ENCODE data around the gene KRT3. TPM values are rescaled to one million over a fixed set of nuclear protein-coding genes. Genes with fewer than 3 reads are reported as not detected.
"Not testable (repeated sequence)": the region's sequence is repeated elsewhere in the genome, so short reads cannot be mapped to it uniquely, and the experiment has no call there.

KRT3 gene
- total RNA-seq, 2 experiments from 2014 or later: not detected

DNA sequence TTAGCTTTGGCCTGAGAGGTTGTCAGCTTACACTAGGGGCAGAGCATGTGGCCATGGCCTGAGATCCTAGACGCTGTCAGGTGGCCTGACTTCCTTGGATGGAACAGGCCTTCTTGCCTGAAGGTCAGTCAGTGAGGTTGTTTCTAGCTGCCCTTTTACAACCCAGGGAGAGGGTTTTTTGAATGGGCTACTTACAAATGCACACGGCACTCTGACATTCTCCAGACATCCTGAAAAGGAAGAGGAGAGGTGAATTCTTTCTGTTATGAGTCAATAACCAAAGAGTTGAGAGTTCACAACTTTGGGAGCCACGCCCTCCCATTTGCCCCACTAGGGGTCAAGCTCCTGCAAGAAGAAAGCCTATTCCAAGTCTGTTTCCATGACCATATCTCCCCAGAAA is 26.6 kb downstream of the KRT3 start:
- ATAC-seq (no peak), DNase-seq (no peak)
- Mint-ChIP-seq H3K4me1 (ENCODE audit: low read depth) (no peaks in the 10 kb centered on the region), H3K27ac (no peak overlapping the region), H3K4me3 (no peak overlapping the region), H3K36me3 (ENCODE audit: low read depth) (no peaks in the 10 kb centered on the region), H3K9me3 (ENCODE audit: insufficient read depth) (no peaks in the 10 kb centered on the region), H3K27me3 (ENCODE audit: low read depth) (peaks cover 30% of the 10 kb centered on the region)
- ChIA-PET CTCF (no interaction called here), POLR2A (no interaction called here)

GRCh38 chr12:52768479-52769200 is 27.3 kb downstream of the KRT3 start:
- ATAC-seq: no peak

DNA sequence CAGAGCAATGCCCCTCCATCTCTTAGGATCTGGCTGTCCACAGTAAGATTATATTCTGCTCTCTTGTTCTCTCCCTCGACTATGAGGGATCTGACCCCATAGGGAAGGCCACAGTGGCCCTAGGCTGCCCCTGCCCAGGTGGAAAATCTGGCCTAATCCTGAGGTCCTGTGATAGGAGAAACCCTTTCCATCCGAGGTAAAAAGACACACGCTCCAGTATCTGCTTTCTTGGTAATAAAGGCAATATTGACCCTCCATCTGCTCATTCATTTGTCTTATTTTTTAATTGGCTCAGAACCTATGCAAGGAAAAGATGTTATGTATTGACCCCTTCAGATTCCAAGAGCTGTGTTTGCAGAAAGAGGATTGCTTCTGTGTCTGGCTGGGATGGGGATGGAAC is 28.5 kb downstream of the KRT3 start:
- ATAC-seq: no peak
- CTCF ChIA-PET: no interaction called here
- H3K27ac Mint-ChIP-seq: no peak overlapping the region
- no peak for DNase-seq
- peaks cover 3% of the 10 kb centered on the region for H3K9me3 Mint-ChIP-seq (ENCODE audit: insufficient read depth)
- POLR2A ChIA-PET: no interaction called here
- no peaks in the 10 kb centered on the region for H3K36me3 Mint-ChIP-seq (ENCODE audit: low read depth)
- H3K4me3 Mint-ChIP-seq: no peak overlapping the region
- no peaks in the 10 kb centered on the region for H3K4me1 Mint-ChIP-seq (ENCODE audit: low read depth)
- peaks cover 20% of the 10 kb centered on the region for H3K27me3 Mint-ChIP-seq (ENCODE audit: low read depth)

More at GRCh38 chr12:52768479-52769200, 27.3 kb downstream of the KRT3 start:
- no peak overlapping the region for H3K27ac Mint-ChIP-seq
- H3K27me3 Mint-ChIP-seq (ENCODE audit: low read depth): peaks cover 30% of the 10 kb centered on the region
- no peak for DNase-seq
- H3K9me3 Mint-ChIP-seq (ENCODE audit: insufficient read depth): no peaks in the 10 kb centered on the region
- H3K36me3 Mint-ChIP-seq (ENCODE audit: low read depth): no peaks in the 10 kb centered on the region
- ChIA-PET CTCF (no interaction called here), POLR2A (no interaction called here)
- H3K4me1 Mint-ChIP-seq (ENCODE audit: low read depth): no peaks in the 10 kb centered on the region
- H3K4me3 Mint-ChIP-seq: no peak overlapping the region

GRCh38 chr12:52767020-52767379 is 28.9 kb downstream of the KRT3 start:
- POLR2A ChIA-PET: no interaction called here

GRCh38 chr12:52766351-52767019 is 29.4 kb downstream of the KRT3 start:
- ChIA-PET CTCF (no interaction called here), POLR2A (no interaction called here)
- Mint-ChIP-seq H3K36me3 (ENCODE audit: low read depth) (no peaks in the 10 kb centered on the region), H3K9me3 (ENCODE audit: insufficient read depth) (peaks cover 5% of the 10 kb centered on the region), H3K4me1 (ENCODE audit: low read depth) (no peaks in the 10 kb centered on the region), H3K27ac (no peak overlapping the region), H3K27me3 (ENCODE audit: low read depth) (peaks cover 20% of the 10 kb centered on the region), H3K4me3 (no peak overlapping the region)
- ATAC-seq (no peak), DNase-seq (no peak)

More at GRCh38 chr12:52767020-52767379, 28.9 kb downstream of the KRT3 start:
- CTCF ChIA-PET: no interaction called here
- DNase-seq (no peak), ATAC-seq (no peak)
- no peaks in the 10 kb centered on the region for H3K36me3 Mint-ChIP-seq (ENCODE audit: low read depth)
- H3K4me1 Mint-ChIP-seq (ENCODE audit: low read depth): no peaks in the 10 kb centered on the region
- no peak overlapping the region for H3K27ac Mint-ChIP-seq
- peaks cover 20% of the 10 kb centered on the region for H3K27me3 Mint-ChIP-seq (ENCODE audit: low read depth)
- H3K9me3 Mint-ChIP-seq (ENCODE audit: insufficient read depth): peaks cover 5% of the 10 kb centered on the region
- no peak overlapping the region for H3K4me3 Mint-ChIP-seq

- Mint-ChIP-seq H3K4me1 (ENCODE audit: low read depth) (no peaks in the 10 kb centered on the region), H3K27ac (no peak overlapping the region), H3K9me3 (ENCODE audit: insufficient read depth) (peaks cover 5% of the 10 kb centered on the region), H3K27me3 (ENCODE audit: low read depth) (peaks cover 15% of the 10 kb centered on the region), H3K36me3 (ENCODE audit: low read depth) (no peaks in the 10 kb centered on the region), H3K4me3 (no peak overlapping the region)
- no peak for DNase-seq
- ChIA-PET CTCF (no interaction called here), POLR2A (no interaction called here)
- ATAC-seq: no peak
These were observed 30.2 kb downstream of the KRT3 start for GRCh38 chr12:52765702-52766101.

GRCh38 chr12:52763991-52764390 is 31.9 kb downstream of the KRT3 start:
- H3K36me3 Mint-ChIP-seq (ENCODE audit: low read depth): no peaks in the 10 kb centered on the region
- CTCF ChIA-PET: interaction anchor here (0.9 to 1.4 kb wide), 3 partner anchors 116 to 381 kb away, joined by 3 to 4 read pairs (median 3); no protein-coding TSS in a partner anchor
- POLR2A ChIA-PET: no interaction called here
- H3K4me3 Mint-ChIP-seq: no peak overlapping the region
- peaks cover 16% of the 10 kb centered on the region for H3K27me3 Mint-ChIP-seq (ENCODE audit: low read depth)
- no peak for ATAC-seq
- H3K27ac Mint-ChIP-seq: no peak overlapping the region
- no peaks in the 10 kb centered on the region for H3K4me1 Mint-ChIP-seq (ENCODE audit: low read depth)
- peaks cover 5% of the 10 kb centered on the region for H3K9me3 Mint-ChIP-seq (ENCODE audit: insufficient read depth)
- no peak for DNase-seq

DNA sequence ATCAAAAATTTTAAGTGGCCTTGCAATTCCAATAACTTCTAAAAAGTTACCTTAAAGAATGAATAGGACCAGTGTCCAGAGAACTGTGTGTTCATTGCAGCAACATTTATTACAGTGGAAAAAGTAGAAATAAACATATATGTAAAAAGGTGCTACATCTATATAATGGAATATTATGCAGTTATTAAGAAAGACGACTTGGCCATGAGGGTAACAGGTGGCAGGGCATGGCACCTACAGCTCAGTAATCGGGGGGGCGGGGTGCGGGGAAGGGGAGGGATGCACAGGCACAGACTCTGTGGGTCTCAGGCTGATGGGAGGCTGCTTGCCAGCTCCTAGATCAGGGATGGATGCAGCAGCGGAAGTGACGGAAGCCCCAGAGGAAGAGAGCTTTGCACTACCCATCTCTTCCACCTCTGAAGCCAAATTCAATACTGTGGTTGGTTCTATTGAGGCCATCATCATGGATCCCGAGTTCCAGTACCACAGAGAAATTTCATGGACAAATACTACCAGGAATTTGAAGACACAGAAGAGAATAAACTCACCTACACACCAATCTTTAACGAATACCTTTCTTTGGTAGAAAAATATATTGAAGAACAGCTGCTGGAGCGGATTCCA is 32.8 kb downstream of the KRT3 start:
- ATAC-seq: no peak
- ChIA-PET CTCF (no interaction called here), POLR2A (no interaction called here)
- Mint-ChIP-seq H3K27me3 (ENCODE audit: low read depth) (peaks cover 19% of the 10 kb centered on the region), H3K27ac (no peak overlapping the region), H3K9me3 (ENCODE audit: insufficient read depth) (peaks cover 5% of the 10 kb centered on the region), H3K36me3 (ENCODE audit: low read depth) (no peaks in the 10 kb centered on the region), H3K4me3 (no peak overlapping the region), H3K4me1 (ENCODE audit: low read depth) (no peaks in the 10 kb centered on the region)
- no peak for DNase-seq

DNA sequence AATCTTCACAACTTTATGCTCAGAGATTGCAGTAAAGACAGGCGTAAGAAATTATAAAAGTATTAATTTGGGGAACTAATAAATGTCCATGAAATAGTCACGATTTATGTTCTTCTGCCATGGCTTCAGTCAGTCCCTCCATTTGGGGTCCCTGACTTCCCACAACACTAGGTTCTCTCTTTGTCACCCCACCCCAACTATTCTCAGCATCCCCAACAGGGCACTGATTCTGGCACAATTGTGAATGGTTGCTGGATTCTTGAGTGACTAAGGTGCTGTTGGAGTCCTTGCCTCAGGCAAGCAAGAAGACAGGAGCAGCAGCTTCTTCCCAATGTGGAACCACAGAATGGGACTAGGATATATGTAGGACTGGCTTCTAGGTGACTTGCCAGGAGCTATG is 34.1 kb downstream of the KRT3 start:
- no peak for ATAC-seq
- no peak overlapping the region for H3K4me3 Mint-ChIP-seq
- H3K4me1 Mint-ChIP-seq (ENCODE audit: low read depth): no peaks in the 10 kb centered on the region
- no peak overlapping the region for H3K27ac Mint-ChIP-seq
- CTCF ChIA-PET: no interaction called here
- peaks cover 17% of the 10 kb centered on the region for H3K27me3 Mint-ChIP-seq (ENCODE audit: low read depth)
- POLR2A ChIA-PET: no interaction called here
- H3K36me3 Mint-ChIP-seq (ENCODE audit: low read depth): no peaks in the 10 kb centered on the region
- DNase-seq: no peak
- peaks cover 5% of the 10 kb centered on the region for H3K9me3 Mint-ChIP-seq (ENCODE audit: insufficient read depth)

DNA sequence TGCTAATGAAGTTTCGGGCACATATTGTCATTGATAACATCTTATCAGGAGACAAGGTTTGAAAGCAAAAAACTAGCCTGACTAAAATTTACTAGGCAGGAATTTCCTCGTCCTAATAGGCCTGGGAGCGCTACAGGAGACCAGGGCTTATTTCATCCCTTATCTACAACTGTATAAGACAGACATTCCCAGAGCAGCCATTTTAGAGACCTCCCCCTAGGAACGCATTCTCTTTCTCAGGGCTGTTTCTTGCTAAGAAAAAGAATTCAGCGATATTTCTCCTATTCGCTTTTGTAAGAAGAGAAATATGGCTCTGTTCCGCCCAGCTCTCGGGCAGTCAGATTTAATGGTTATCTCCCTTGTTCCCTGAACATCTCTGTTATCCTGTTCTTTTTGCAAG is 34.7 kb downstream of the KRT3 start:
- DNase-seq; ATAC-seq; H3K4me1 Mint-ChIP-seq (ENCODE audit: low read depth); CTCF ChIA-PET; H3K36me3 Mint-ChIP-seq (ENCODE audit: low read depth); H3K9me3 Mint-ChIP-seq (ENCODE audit: insufficient read depth); POLR2A ChIA-PET; H3K4me3 Mint-ChIP-seq; H3K27ac Mint-ChIP-seq: not testable (repeated sequence)
- peaks cover 15% of the 10 kb centered on the region for H3K27me3 Mint-ChIP-seq (ENCODE audit: low read depth)

DNA sequence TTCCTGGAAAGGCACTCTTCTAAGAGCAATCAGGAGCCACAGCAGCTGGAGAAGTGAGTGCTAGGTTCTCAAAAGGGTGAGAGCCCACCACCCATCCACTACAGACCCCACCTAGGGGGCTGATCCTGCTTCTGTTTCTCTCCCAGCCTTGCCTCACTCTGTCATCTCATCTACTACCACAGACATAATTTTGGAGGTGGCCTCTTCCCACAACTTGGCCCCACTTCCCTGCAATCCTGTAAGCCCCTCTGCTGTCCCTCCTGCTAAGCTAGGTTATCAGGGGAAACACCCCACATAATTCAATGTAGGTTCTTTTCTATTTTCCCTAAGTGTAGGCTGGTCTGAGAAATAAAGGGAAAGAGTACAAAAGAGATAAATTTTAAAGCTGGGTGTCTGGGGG is 35.3 kb downstream of the KRT3 start:
- ATAC-seq: no peak
- H3K36me3 Mint-ChIP-seq (ENCODE audit: low read depth): no peaks in the 10 kb centered on the region
- no peak overlapping the region for H3K4me3 Mint-ChIP-seq
- POLR2A ChIA-PET: no interaction called here
- no peak for DNase-seq
- H3K27ac Mint-ChIP-seq: no peak overlapping the region
- peaks cover 11% of the 10 kb centered on the region for H3K27me3 Mint-ChIP-seq (ENCODE audit: low read depth)
- CTCF ChIA-PET: no interaction called here
- H3K9me3 Mint-ChIP-seq (ENCODE audit: insufficient read depth): peaks cover 5% of the 10 kb centered on the region
- no peaks in the 10 kb centered on the region for H3K4me1 Mint-ChIP-seq (ENCODE audit: low read depth)

DNA sequence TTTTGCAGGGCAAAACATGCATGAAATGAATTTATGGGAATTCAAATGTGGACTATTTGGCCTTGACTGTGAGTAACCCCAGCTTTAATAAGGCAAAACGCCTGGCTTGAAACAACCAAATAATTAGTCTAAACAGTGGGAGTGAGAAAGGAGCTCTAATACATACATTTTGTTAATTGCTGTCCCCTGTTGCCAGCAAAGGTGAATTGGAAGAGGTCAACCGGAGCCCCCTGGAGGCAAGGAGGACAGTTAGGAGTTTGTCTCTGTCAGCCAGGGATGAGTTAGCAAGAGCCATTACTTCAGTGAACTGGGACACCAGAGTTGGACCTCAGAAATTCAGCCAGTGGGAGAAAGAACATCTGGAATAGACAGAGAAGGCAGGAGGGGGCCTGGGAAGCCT is 36.2 kb downstream of the KRT3 start:
- DNase-seq: no peak
- CTCF ChIA-PET: interaction anchor here (0.9 kb wide), 1 partner anchor 175 kb away, joined by 4 read pairs; no protein-coding TSS in a partner anchor
- no peak overlapping the region for H3K27ac Mint-ChIP-seq

More for the DNA sequence above, 36.2 kb downstream of the KRT3 start:
- H3K36me3 Mint-ChIP-seq (ENCODE audit: low read depth): no peaks in the 10 kb centered on the region
- H3K4me1 Mint-ChIP-seq (ENCODE audit: low read depth): no peaks in the 10 kb centered on the region
- peaks cover 8% of the 10 kb centered on the region for H3K27me3 Mint-ChIP-seq (ENCODE audit: low read depth)
- POLR2A ChIA-PET: no interaction called here
- no peak for ATAC-seq
- peaks cover 5% of the 10 kb centered on the region for H3K9me3 Mint-ChIP-seq (ENCODE audit: insufficient read depth)
- no peak overlapping the region for H3K4me3 Mint-ChIP-seq

Measured in activated CD8-positive, alpha-beta T cell treated with anti-CD3 and anti-CD28 coated beads, Interleukin-2, amount 10 ng/mL, durations not matched to agents 7 days and 5 days (primary cell).